BLaER1 (cell line): Measurements from ENCODE around the gene EIF2S3B.
"Not testable (repeated sequence)": the region's sequence is repeated elsewhere in the genome, so short reads cannot be mapped to it uniquely, and the experiment has no call there.

ENCODE experiments used
- H3K27ac ChIP-seq: shearing (Covaris generic); formaldehyde crosslinking; 2 replicates; pipeline ENCODE4 v1.8.1; 2022
- H3K27me3 ChIP-seq: shearing (Covaris generic); formaldehyde crosslinking; 2 replicates; pipeline ENCODE4 v1.8.1; 2022
- H3K36me3 ChIP-seq: shearing (Covaris generic); formaldehyde crosslinking; 2 replicates; pipeline ENCODE4 v1.8.1; 2022
- H3K4me1 ChIP-seq: shearing (Covaris generic); formaldehyde crosslinking; 2 replicates; pipeline ENCODE4 v1.8.1; 2022
- H3K4me2 ChIP-seq: shearing (Covaris generic); formaldehyde crosslinking; 2 replicates; pipeline ENCODE4 v1.8.1; 2022
- H3K4me3 ChIP-seq: shearing (Covaris generic); formaldehyde crosslinking; 2 replicates; pipeline ENCODE4 v1.8.1; 2022
- H3K9ac ChIP-seq: shearing (Covaris generic); formaldehyde crosslinking; 2 replicates; pipeline ENCODE4 v1.8.1; 2022
- H3K9me3 ChIP-seq: shearing (Covaris generic); formaldehyde crosslinking; 2 replicates; pipeline ENCODE4 v1.8.1; 2022
- H4K20me1 ChIP-seq: shearing (Covaris generic); formaldehyde crosslinking; 2 replicates; pipeline ENCODE4 v1.8.1; 2022
- Cebpa-rat ChIP-seq: shearing (Covaris generic); IDR thresholded peaks from 2 replicates; pipeline ENCODE4 v1.8.1; 2022

Gene EIF2S3B

DNA sequence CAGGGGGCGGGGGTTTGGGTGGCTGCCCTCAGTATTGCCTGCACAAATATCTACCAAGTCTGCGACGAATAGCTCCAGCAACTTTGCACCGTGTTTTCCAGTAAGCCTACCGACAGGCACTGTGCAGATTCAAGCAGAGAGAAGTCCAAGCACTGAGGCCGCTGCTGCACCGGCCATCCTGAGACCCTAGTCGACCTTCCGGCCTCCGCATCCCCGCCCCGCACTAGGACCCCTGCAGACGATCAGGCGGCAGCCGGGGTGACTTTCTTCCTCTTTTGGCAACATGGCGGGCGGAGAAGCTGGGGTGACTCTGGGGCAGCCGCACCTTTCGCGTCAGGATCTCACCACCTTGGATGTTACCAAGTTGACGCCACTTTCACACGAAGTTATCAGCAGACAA, at the start of gene EIF2S3B:
Gene EIF2S3B (plus strand): TSS at position 271 of the 400 bp plus-strand sequence. CDS start 13 bp downstream, at position 284.
- H3K36me3 ChIP-seq, result no peaks in the 10 kb centered on the region
- H3K4me1 ChIP-seq, result no peaks in the 10 kb centered on the region
- H3K27me3 ChIP-seq, result no peaks in the 10 kb centered on the region
- no peaks in the 10 kb centered on the region for H4K20me1 ChIP-seq
- no peak for TF ChIP-seq Cebpa-rat
- no peak within 1 kb of the TSS for H3K9ac ChIP-seq
- H3K9me3 ChIP-seq, result no peaks in the 10 kb centered on the region
- no peak within 1 kb of the TSS for H3K27ac ChIP-seq
- no peak within 1 kb of the TSS for H3K4me2 ChIP-seq
- no peak within 1 kb of the TSS for H3K4me3 ChIP-seq

DNA sequence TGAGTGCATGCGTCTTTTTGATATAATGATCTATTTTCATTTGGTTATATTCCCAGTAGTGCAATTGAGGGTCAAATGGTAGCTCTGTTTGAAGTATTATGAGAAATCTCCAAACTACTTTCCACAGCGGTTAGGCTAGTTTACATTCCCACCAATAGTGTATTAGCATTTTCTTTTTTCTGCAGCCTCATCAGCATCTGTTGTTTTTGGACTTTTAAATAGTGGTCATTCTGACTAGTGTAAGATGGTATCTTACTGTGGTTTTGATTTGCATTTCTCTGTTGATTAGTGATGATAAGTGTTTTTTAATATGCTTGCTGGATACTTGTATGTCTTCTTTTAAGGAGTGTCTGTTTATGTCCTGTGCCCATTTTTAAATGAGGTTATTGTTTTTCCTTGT, 48.8 kb upstream of the EIF2S3B start:
- H3K27ac ChIP-seq, result no peak overlapping the region
- no peak overlapping the region for H3K4me3 ChIP-seq
- H3K36me3 ChIP-seq, result no peaks in the 10 kb centered on the region
- no peaks in the 10 kb centered on the region for H4K20me1 ChIP-seq
- no peak overlapping the region for H3K9ac ChIP-seq
- no peaks in the 10 kb centered on the region for H3K27me3 ChIP-seq
- no peak overlapping the region for H3K4me2 ChIP-seq
- TF ChIP-seq Cebpa-rat, result no peak
- H3K9me3 ChIP-seq, result peaks cover 45% of the 10 kb centered on the region
- 0 out of 2 replicates have a peak, but pooled peaks cover 6% of the 10 kb centered on the region for H3K4me1 ChIP-seq

DNA sequence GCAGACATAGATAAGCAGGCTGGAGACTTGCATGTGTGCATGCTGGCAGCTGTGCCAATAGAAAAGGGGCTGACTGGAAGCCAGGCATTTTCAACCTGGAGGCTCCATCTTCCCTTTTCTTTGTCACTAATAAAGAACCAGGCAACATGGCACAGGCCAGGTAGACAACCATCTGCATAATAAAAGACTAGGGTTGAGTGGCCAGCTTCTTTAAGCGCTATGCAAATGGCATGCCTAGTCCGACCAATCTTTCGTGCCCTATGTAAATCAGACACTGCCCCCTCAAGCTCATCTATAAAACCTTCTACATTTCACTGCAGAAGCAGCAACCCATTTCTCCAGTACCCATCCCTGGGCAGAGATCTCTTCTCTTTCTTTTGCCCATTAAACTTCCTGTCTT, 47.9 kb upstream of the EIF2S3B start:
- TF ChIP-seq Cebpa-rat, result no peak
- H3K27ac ChIP-seq, result no peak overlapping the region
- no peaks in the 10 kb centered on the region for H4K20me1 ChIP-seq
- H3K4me1 ChIP-seq, result 0 out of 2 replicates have a peak, but pooled peaks cover 6% of the 10 kb centered on the region
- H3K9ac ChIP-seq, result no peak overlapping the region
- H3K4me3 ChIP-seq, result no peak overlapping the region
- H3K4me2 ChIP-seq, result no peak overlapping the region
- no peaks in the 10 kb centered on the region for H3K27me3 ChIP-seq
- no peaks in the 10 kb centered on the region for H3K36me3 ChIP-seq
- peaks cover 46% of the 10 kb centered on the region for H3K9me3 ChIP-seq

DNA sequence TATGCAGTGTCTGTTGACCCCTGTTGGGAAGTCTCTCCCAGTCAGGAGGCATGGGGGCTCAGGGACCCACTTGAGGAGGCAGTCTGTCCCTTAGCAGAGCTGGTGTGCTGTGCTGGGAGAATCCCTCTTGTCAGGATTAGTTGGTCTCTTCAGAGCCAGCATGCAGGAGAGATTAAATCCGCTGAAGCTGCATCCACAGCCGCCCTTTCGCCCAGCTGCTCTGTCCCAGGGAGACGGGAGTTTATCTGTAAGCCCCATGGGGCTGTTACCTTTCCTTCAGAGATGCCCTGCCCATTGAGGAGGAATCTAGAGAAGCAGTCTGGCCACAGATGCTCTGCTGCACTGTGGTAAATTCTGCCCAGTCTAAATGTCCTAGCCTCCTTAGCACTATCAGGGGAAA, 39.4 kb upstream of the EIF2S3B start:
- TF ChIP-seq Cebpa-rat, result no peak
- no peaks in the 10 kb centered on the region for H3K4me1 ChIP-seq
- no peaks in the 10 kb centered on the region for H3K36me3 ChIP-seq
- no peak overlapping the region for H3K9ac ChIP-seq
- H3K27me3 ChIP-seq, result no peaks in the 10 kb centered on the region
- H3K9me3 ChIP-seq, result peaks cover 4% of the 10 kb centered on the region; the same call in 1 of the 2 replicates
- H4K20me1 ChIP-seq, result no peaks in the 10 kb centered on the region
- H3K4me3 ChIP-seq, result no peak overlapping the region
- H3K27ac ChIP-seq, result no peak overlapping the region
- no peak overlapping the region for H3K4me2 ChIP-seq

DNA sequence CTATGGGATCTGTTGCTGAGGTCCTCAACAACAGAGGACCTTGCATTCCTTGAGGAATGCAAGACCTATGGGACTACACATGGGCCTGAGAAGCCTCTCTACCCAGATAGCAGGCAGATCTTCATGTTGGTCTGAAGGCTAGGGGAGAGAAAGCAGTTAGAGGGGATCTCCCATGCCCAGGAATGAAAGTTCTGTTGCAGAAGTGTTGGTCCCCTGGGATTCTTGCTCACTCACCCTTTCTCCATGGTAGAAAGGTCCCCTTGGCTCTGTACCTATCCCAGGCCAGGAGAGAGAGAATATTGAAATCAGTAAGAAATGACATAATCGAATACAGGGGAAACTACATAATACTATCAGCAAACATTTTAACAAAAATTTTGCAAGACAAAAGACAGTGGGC, 36.0 kb upstream of the EIF2S3B start:
- Histone ChIP-seq H3K27me3 (no peaks in the 10 kb centered on the region), H3K36me3 (no peaks in the 10 kb centered on the region), H3K27ac (no peak overlapping the region), H3K4me1 (no peaks in the 10 kb centered on the region), H4K20me1 (no peaks in the 10 kb centered on the region), H3K4me2 (no peak overlapping the region), H3K4me3 (no peak overlapping the region), H3K9ac (no peak overlapping the region), H3K9me3 (peaks cover 5% of the 10 kb centered on the region; the same call in 1 of the 2 replicates)
- TF ChIP-seq Cebpa-rat, result no peak

DNA sequence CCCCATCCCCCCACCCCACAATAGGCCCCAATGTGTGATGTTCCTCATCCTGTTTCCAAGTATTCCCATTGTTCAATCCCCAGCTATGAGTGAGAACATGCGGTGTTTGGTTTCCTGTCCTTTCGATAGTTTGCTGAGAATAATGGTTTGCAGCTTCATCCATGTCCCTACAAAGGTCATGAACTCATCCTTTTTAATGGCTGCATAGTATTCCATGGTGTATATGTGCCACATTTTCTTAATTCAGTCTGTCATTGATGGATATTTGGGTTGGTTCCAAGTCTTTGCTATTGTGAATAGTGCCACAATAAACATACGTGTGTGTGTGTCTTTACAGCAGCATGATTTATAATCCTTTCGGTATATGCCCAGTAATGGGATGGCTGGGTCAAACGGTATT, 32.9 kb upstream of the EIF2S3B start:
- not testable (repeated sequence) for H3K27ac ChIP-seq, H3K9me3 ChIP-seq, H3K4me1 ChIP-seq, H3K27me3 ChIP-seq, H3K36me3 ChIP-seq, H3K4me3 ChIP-seq, H3K4me2 ChIP-seq, H3K9ac ChIP-seq, H4K20me1 ChIP-seq

DNA sequence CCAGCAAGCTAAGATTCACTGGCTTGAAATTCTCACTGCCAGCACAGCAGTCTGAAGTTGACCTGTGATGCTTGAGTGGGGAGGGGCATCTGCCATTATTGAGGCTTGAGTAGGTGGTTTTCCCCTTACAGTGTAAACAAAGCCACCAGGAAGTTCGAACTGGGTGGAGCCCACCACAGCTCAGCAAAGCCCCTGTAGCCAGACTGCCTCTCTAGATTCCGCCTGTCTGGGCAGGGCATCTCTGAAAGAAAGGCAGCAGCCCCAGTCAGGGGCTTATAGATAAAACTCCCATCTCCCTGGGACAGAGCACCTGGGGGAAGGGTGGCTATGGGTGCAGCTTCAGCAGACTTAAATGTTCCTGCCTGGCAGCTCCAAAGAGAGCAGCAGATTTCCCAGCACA, 23.8 kb upstream of the EIF2S3B start:
- H3K36me3 ChIP-seq, H3K4me2 ChIP-seq, H3K9ac ChIP-seq, H3K27me3 ChIP-seq, H4K20me1 ChIP-seq, H3K4me1 ChIP-seq, H3K27ac ChIP-seq, H3K4me3 ChIP-seq: not testable (repeated sequence)
- 0 out of 2 replicates have a peak, but pooled peaks cover 11% of the 10 kb centered on the region for H3K9me3 ChIP-seq

DNA sequence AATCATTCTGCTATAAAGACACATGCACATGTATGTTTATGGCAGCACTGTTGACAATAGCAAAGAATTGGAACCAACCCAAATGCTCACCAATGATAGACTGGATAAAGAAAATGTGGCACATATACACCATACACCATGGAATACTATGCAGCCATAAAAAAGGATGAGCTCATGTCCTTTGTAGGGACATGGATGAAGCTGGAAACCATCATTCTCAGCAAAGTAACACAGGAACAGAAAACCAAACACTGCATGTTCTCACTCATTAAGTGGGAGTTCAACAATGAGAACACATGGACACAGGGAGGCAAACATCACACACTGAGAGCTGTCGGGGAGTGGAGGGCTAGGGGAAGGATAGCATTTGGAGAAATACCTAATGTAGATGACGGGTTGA, 18.4 kb upstream of the EIF2S3B start:
- H3K4me2 ChIP-seq, H3K36me3 ChIP-seq, H3K9me3 ChIP-seq, H4K20me1 ChIP-seq, H3K4me1 ChIP-seq, H3K9ac ChIP-seq, H3K27ac ChIP-seq, H3K27me3 ChIP-seq, H3K4me3 ChIP-seq: not testable (repeated sequence)

DNA sequence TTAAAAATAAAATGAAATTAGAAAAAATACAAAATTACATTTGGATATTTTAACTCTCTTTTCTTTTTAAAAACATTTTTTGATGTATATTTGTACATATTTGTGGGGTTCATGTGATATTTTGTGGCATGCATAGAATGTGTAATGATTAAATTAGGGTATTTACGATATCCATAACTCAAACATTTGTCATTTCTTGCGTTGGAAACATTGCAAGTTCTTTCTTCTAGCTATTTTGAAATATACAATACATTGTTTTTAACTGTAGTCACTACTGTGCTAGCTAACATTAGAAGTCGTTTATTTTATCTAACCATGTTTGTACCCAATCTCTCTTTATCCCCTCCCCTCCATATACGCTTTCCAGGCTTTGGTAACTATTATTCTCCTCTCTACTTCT, 13.9 kb upstream of the EIF2S3B start:
- Histone ChIP-seq H3K36me3 (no peaks in the 10 kb centered on the region), H3K4me3 (no peak overlapping the region), H3K9me3 (no peaks in the 10 kb centered on the region), H3K9ac (no peak overlapping the region), H3K27me3 (no peaks in the 10 kb centered on the region), H3K27ac (no peak overlapping the region), H4K20me1 (no peaks in the 10 kb centered on the region), H3K4me1 (no peaks in the 10 kb centered on the region), H3K4me2 (no peak overlapping the region)
- TF ChIP-seq Cebpa-rat, result no peak

DNA sequence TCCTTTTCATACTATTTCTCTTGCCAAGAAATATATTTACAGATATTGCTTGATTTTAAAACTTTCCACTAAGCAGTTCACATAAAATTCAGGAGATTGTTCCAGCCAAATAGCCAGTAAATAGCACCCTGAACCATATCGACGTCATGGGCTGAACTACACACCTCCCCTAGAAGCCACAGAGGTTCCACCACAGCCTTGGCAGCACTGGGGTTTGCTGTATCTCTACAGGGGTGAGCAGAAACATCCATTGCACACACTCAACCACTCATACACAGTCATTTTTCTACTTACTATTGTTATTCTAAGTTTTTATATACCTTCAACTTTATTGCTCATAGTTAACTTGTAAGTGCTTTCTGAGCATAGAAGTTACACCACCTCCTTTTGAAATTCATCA, 8.1 kb upstream of the EIF2S3B start:
- Histone ChIP-seq H3K27me3 (no peaks in the 10 kb centered on the region), H4K20me1 (no peaks in the 10 kb centered on the region), H3K27ac (no peak overlapping the region), H3K4me3 (no peak overlapping the region), H3K36me3 (no peaks in the 10 kb centered on the region), H3K9me3 (no peaks in the 10 kb centered on the region), H3K4me1 (no peaks in the 10 kb centered on the region), H3K9ac (no peak overlapping the region), H3K4me2 (no peak overlapping the region)
- TF ChIP-seq Cebpa-rat, result no peak

DNA sequence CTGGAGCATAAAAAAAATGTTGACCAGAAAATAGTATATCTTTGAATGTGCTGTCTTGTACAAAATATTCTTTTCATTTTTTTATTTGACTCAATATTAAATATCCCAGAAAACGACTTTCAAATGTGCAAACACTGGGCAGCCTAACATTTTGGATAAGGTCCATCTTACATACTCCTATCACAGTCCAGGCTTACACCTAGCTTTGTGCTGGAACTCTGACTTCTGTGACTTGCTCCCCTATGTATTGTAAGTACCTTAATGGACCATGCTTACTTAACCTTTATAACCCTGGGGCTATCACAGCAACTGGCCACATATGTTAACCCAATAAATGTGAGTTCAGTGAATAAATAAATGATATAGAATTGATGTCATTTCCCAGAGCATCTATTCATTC, 7.6 kb upstream of the EIF2S3B start:
- Histone ChIP-seq H3K4me2 (no peak overlapping the region), H3K27me3 (no peaks in the 10 kb centered on the region), H3K9ac (no peak overlapping the region), H3K4me3 (no peak overlapping the region), H3K9me3 (no peaks in the 10 kb centered on the region), H4K20me1 (no peaks in the 10 kb centered on the region), H3K4me1 (no peaks in the 10 kb centered on the region), H3K27ac (no peak overlapping the region), H3K36me3 (no peaks in the 10 kb centered on the region)
- TF ChIP-seq Cebpa-rat, result no peak
